Transverse colon (tissue), 4 donors: Measurements from ENCODE around the gene QRICH1. TPM values are rescaled to one million over a fixed set of nuclear protein-coding genes. Genes with fewer than 3 reads are reported as not detected.

Experiments
- DNase-seq: peaks from one replicate; pipeline ENCODE4 v3.0.0-alpha.2; 2019
- H3K27ac ChIP-seq, 4 donors: fragments of 200-600 bp; sonication (generic); 2 replicates each; pipeline ENCODE4 v1.5.1; 2016 to 2018; ENCODE audit warnings: inconsistent platforms in 4 of 4
- H3K27me3 ChIP-seq: fragments of 200-600 bp; sonication (generic); 2 replicates; pipeline ENCODE4 v1.5.1; 2017; ENCODE audit warnings: inconsistent platforms
- H3K36me3 ChIP-seq, 4 donors: fragments of 200-600 bp; sonication (generic); 2 replicates each; pipeline ENCODE4 v1.5.1; 2017 to 2019; ENCODE audit warnings: inconsistent platforms in 4 of 4
- H3K4me1 ChIP-seq, 4 donors: fragments of 200-600 bp; sonication (generic); 2 replicates each; pipeline ENCODE4 v1.5.1; 2017 to 2020; ENCODE audit warnings: inconsistent platforms in 4 of 4
- H3K4me3 ChIP-seq, 4 donors: fragments of 200-600 bp; sonication (generic); 1 replicate in 1 of 4; 2 replicates in 3 of 4; pipeline versions ENCODE4 v1.5.1 to v1.6.1; 2017 to 2019; ENCODE audit warnings: inconsistent platforms in 4 of 4
- H3K9me3 ChIP-seq, 2 donors: fragments of 200-600 bp; sonication (generic); 2 replicates each; pipeline ENCODE4 v1.5.1; 2017 to 2019; ENCODE audit warnings: inconsistent platforms in 2 of 2
- CTCF ChIP-seq, 5 experiments: fragments of 200-600 bp in 3 of 5; fragments of 450-650 bp in 2 of 5; sonication (generic) in 3 of 5; IDR thresholded peaks; 1 replicate in 2 of 5; 2 replicates in 3 of 5; pipeline ENCODE4 v1.5.1; 2016 to 2017; ENCODE audit warnings: antibody characterized with exemption in 5 of 5, inconsistent platforms in 3 of 5, mild to moderate bottlenecking in 2 of 5, moderate library complexity in 1 of 5
- EP300 ChIP-seq: sonication (generic); formaldehyde crosslinking; IDR thresholded peaks from one replicate; pipeline ENCODE4 v1.6.1; 2017; ENCODE audit warnings: antibody characterized with exemption, low read depth
- POLR2A ChIP-seq: fragments of 450-650 bp; IDR thresholded peaks from one replicate; pipeline ENCODE4 v1.6.1; 2016; ENCODE audit warnings: antibody characterized with exemption, mild to moderate bottlenecking, moderate library complexity
- POLR2AphosphoS5 ChIP-seq, 3 donors: sonication (generic); formaldehyde crosslinking; IDR thresholded peaks; one replicate each; pipeline ENCODE4 v1.6.1; 2016; ENCODE audit warnings: antibody characterized with exemption in 3 of 3
- WGBS, 2 donors: methylation state at CpG; one replicate each; pipeline ENCODE4 v1.1.5; 2018; ENCODE audit warnings: low coverage in 1 of 2; 5-methylcytosine and 5-hydroxymethylcytosine counted together
- in situ Hi-C, 4 donors: fragments of 200-750 bp; cut with MboI; loops; one replicate each; pipeline versions ENCODE4 v1.15.0 to v1.15.1; 2017; ENCODE audit warnings: low sequenced_read_pairs in 3 of 4, low pct_ligation_motif_present in 1 of 4, low pct_unique_long_range_greater_than_20kb in 1 of 4
- intact Hi-C: fragments of 100-400 bp; cut with DNase I; formaldehyde crosslinking; loops from one replicate; pipeline ENCODE4 v1.15.1; 2023; ENCODE audit warnings: low total_unique reads
- total RNA-seq, 4 donors: library from RNA; depleted of rRNA; stranded (reverse); fragments of >200 nt; gene quantifications; one replicate each; pipeline ENCODE4 v1.1.0, GENCODE V29; 2016

Gene QRICH1
- total RNA-seq, 4 donors from 2014 or later: 76.4 to 122 (median 84.7) TPM

DNA sequence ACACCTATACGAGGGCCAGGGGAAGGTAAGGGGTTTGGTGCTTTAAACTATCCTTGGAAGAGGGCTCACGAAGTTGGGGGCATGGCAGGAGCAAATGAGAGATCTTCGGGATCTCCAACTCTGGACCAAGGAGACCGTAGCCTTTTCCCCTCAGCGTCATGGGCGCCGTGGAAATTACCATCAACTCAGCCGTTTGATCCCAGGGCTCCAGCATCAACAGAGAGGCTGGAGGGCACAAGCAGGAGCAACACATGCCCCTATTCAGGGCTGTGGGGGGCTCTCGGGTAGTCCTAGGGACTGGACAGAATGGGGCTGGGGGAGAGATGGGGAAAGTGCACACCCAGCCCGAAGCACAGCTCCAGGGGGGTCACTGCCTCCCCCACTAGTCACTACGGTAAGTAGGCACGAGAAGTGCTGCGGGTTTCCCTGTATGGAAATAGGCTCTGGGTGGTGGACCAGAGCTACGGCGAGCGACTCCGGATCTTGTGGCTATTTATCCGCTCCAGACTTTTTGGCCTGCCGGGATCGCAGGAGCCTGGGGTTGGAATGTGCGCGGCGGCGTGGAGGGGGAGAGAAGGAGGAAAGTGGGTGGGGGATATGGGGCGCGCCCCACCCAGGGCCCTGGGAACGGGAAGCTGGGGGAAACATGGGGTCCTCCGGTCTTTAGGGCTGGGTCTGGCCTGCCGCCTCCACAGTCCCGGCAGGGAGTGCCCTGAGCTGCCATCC lies 39.5 kb upstream of the QRICH1 start:
- Histone ChIP-seq H3K4me1 (peaks cover 9 to 38% (median 21%) of the 10 kb centered on the region in 4 donors), H3K9me3 (no peaks in the 10 kb centered on the region), H3K27me3 (no peaks in the 10 kb centered on the region), H3K4me3 (peak overlapping the region; percentile 51 to 61 (median 52)), H3K27ac (peak overlapping the region; percentile 84 to 93 (median 88)), H3K36me3 (no peaks in the 10 kb centered on the region)
- intact Hi-C loops: loop anchor here (5.0 kb wide), 1 partner anchor 41 kb away; the partner anchor contains the start of gene QRICH1
- WGBS, 2 donors: 4% methylated on average over 30 of the region's 30 CpGs; no CpG with 5 or more reads in 1 of the 2 donors
- TF ChIP-seq POLR2AphosphoS5 (IDR thresholded peaks at IDR 0.05): peak in 1 of 3 donors; percentile 17
- no peak for TF ChIP-seq POLR2A
- DNase-seq: peak; percentile 88
- in situ Hi-C loops: no loop called here

- Histone ChIP-seq H3K4me1 (peaks cover 9 to 38% (median 21%) of the 10 kb centered on the region in 4 donors), H3K9me3 (no peaks in the 10 kb centered on the region), H3K27me3 (no peaks in the 10 kb centered on the region), H3K27ac (peak within 1 kb of the TSS; percentile 84 to 93 (median 88)), H3K36me3 (no peaks in the 10 kb centered on the region), H3K4me3 (peak within 1 kb of the TSS; percentile 51 to 61 (median 52))
- intact Hi-C loops: loop anchor here (5.0 kb wide), 1 partner anchor 40 kb away; the partner anchor contains the start of gene QRICH1
- TF ChIP-seq POLR2A: peak; percentile 46
- peak; percentile 41 to 81 (median 46) for TF ChIP-seq POLR2AphosphoS5 (IDR thresholded peaks at IDR 0.05)
- no peak for TF ChIP-seq EP300
- peak; percentile 79 for DNase-seq
- in situ Hi-C loops: no loop called here
- WGBS, 2 donors: 19% methylated on average over 22 of the region's 28 CpGs; no CpG with 5 or more reads in 1 of the 2 donors
These were observed 38.8 kb upstream of the QRICH1 start, which contains the start of gene LAMB2 for GRCh38 chr3:49132437-49133225. Gene LAMB2, minus strand, starts transcription at chr3:49133050. Its CDS starts 183 bp downstream, at chr3:49132867.

DNA sequence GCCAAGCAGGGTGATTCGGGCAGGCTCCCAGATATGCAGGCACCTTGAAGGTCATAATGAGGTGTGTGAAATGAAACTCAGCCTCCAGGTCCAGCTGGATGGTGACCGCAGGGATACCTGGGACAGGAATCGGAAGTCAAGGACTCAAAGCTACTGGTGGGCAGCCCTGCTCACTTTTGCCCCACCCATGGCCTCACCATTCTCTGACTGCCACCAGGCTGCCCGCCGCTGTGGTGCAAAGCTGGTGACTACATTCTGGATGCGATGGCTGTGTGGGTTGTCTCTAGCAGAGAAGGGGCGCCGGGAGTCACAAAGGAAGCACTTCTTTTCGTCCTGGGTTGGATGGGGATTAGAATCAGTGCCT lies 38.2 kb upstream of the QRICH1 start:
- DNase-seq: no peak
- peak overlapping the region; percentile 51 to 61 (median 52) for H3K4me3 ChIP-seq
- TF ChIP-seq POLR2A (no peak), EP300 (no peak), POLR2AphosphoS5 (IDR thresholded peaks at IDR 0.05) (no peak), CTCF (IDR thresholded peaks at IDR 0.05) (no peak)
- peak overlapping the region; percentile 84 to 93 (median 88) for H3K27ac ChIP-seq
- peaks cover 9 to 38% (median 21%) of the 10 kb centered on the region in 4 donors for H3K4me1 ChIP-seq
- no peaks in the 10 kb centered on the region for H3K27me3 ChIP-seq
- intact Hi-C loops (loop anchor here (5.0 kb wide), 1 partner anchor 40 kb away; the partner anchor contains the start of gene QRICH1), in situ Hi-C loops (no loop called here)
- no peaks in the 10 kb centered on the region for H3K9me3 ChIP-seq
- H3K36me3 ChIP-seq: no peaks in the 10 kb centered on the region
- WGBS, 2 donors: 43% methylated on average over 9 of the region's 9 CpGs; no CpG with 5 or more reads in 1 of the 2 donors

DNA sequence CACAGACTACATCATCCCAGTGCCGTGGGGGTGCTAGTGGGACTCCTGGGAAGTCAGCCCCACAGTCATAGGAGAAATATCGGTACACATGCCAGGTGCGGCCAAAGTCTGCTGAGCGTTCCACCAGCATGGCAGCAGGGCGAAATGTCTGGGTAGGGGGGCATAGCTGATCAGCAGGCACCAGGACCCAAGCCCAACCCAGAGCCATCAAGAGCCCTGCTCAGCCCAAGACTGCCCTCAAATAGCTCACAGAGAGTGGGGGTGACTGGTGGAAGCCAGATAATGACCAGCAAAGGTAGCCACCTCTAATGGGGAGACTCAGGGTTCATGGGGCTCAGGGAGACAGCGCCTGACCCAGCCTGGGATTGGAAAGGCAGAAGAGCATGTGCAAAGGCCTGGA lies 37.7 kb upstream of the QRICH1 start:
- in situ Hi-C loops (no loop called here), intact Hi-C loops (loop anchor here (5.0 kb wide), 1 partner anchor 39 kb away; the partner anchor contains the start of gene QRICH1)
- Histone ChIP-seq H3K27me3 (no peaks in the 10 kb centered on the region), H3K36me3 (no peaks in the 10 kb centered on the region), H3K4me1 (peaks cover 9 to 38% (median 21%) of the 10 kb centered on the region in 4 donors), H3K27ac (peak overlapping the region; percentile 84 to 93 (median 88)), H3K4me3 (peak overlapping the region in 1 of 4 donors; percentile 61), H3K9me3 (no peaks in the 10 kb centered on the region)
- no peak for TF ChIP-seq CTCF (IDR thresholded peaks at IDR 0.05)
- TF ChIP-seq POLR2A: no peak
- no peak for TF ChIP-seq POLR2AphosphoS5 (IDR thresholded peaks at IDR 0.05)
- TF ChIP-seq EP300: no peak
- DNase-seq: no peak
- WGBS, 2 donors: 92% methylated on average over 6 of the region's 6 CpGs; no CpG with 5 or more reads in 1 of the 2 donors
